GM18526 (cell line): ENCODE data around the gene TAB2.

Experiments
- POLR2A ChIP-seq: IDR thresholded peaks from 3 replicates; pipeline ENCODE4 v1.6.1; 2011; ENCODE audit not compliant: insufficient read length; ENCODE audit errors: extremely low read depth

Gene TAB2

GRCh38 chr6:149449831-149450678 is 132.5 kb downstream of the TAB2 start:
- TF ChIP-seq POLR2A: no peak

- no peak for TF ChIP-seq POLR2A
Observed at GRCh38 chr6:149450679-149451375, 133.3 kb downstream of the TAB2 start.

- TF ChIP-seq POLR2A: no peak
Observed at GRCh38 chr6:149451376-149452036, 134.0 kb downstream of the TAB2 start.

GRCh38 chr6:149452037-149452939 is 134.8 kb downstream of the TAB2 start:
- no peak for TF ChIP-seq POLR2A

GRCh38 chr6:149453597-149454345 is 136.3 kb downstream of the TAB2 start:
- no peak for TF ChIP-seq POLR2A

GRCh38 chr6:149454346-149454848 is 136.9 kb downstream of the TAB2 start:
- TF ChIP-seq POLR2A: no peak

- TF ChIP-seq POLR2A: no peak
Observed at GRCh38 chr6:149455031-149455732, 137.7 kb downstream of the TAB2 start.

- no peak for TF ChIP-seq POLR2A
Observed at GRCh38 chr6:149456311-149457021, 139.0 kb downstream of the TAB2 start.

- TF ChIP-seq POLR2A: no peak
Observed at GRCh38 chr6:149457316-149457884, 139.9 kb downstream of the TAB2 start.

GRCh38 chr6:149458196-149458595 is 140.7 kb downstream of the TAB2 start:
- TF ChIP-seq POLR2A: no peak

- TF ChIP-seq POLR2A: no peak
Observed at GRCh38 chr6:149458806-149459205, 141.3 kb downstream of the TAB2 start.

- TF ChIP-seq POLR2A: no peak
Observed at GRCh38 chr6:149459761-149460160, 142.2 kb downstream of the TAB2 start.
